Osteocyte (in vitro differentiated cells): Measurements from ENCODE around the gene CALML3. TPM values are rescaled to one million over a fixed set of nuclear protein-coding genes. Genes with fewer than 3 reads are reported as not detected.

Experiments
- DNase-seq: peaks from one replicate; pipeline ENCODE4 v3.0.0; 2021; ENCODE audit warnings: mixed read lengths; ENCODE audit not compliant: unreplicated experiment; ENCODE audit errors: extremely low spot score
- H3K27ac Mint-ChIP-seq: one replicate; pipeline ENCODE4 v1.8.0; 2021; ENCODE audit warnings: mild to moderate bottlenecking, mixed read lengths; ENCODE audit not compliant: unreplicated experiment
- H3K27me3 Mint-ChIP-seq: one replicate; pipeline ENCODE4 v1.8.0; 2021; ENCODE audit warnings: mixed read lengths; ENCODE audit not compliant: unreplicated experiment
- H3K36me3 Mint-ChIP-seq: one replicate; pipeline ENCODE4 v1.8.0; 2021; ENCODE audit warnings: mixed read lengths; ENCODE audit not compliant: unreplicated experiment
- H3K4me1 Mint-ChIP-seq: one replicate; pipeline ENCODE4 v1.8.0; 2021; ENCODE audit warnings: mixed read lengths; ENCODE audit not compliant: unreplicated experiment
- H3K4me3 Mint-ChIP-seq: one replicate; pipeline ENCODE4 v1.8.0; 2021; ENCODE audit warnings: mild to moderate bottlenecking, moderate library complexity, mixed read lengths; ENCODE audit not compliant: unreplicated experiment
- H3K9me3 Mint-ChIP-seq: one replicate; pipeline ENCODE4 v1.8.0; 2021; ENCODE audit warnings: mixed read lengths; ENCODE audit not compliant: unreplicated experiment
- total RNA-seq: library from RNA; stranded (reverse); gene quantifications from 2 replicates; pipeline ENCODE4 v1.2.1, GENCODE V29; 2021
- TF ChIP-seq, protein P1 (sequence below): fragments of 200-600 bp; sonication (generic); IDR thresholded peaks from 2 replicates; pipeline ENCODE4 v1.5.0; 2021; ENCODE audit warnings: antibody characterized with exemption, mild to moderate bottlenecking, moderate library complexity

CALML3 gene
- total RNA-seq, 1 donor from 2014 or later = not detected

DNA sequence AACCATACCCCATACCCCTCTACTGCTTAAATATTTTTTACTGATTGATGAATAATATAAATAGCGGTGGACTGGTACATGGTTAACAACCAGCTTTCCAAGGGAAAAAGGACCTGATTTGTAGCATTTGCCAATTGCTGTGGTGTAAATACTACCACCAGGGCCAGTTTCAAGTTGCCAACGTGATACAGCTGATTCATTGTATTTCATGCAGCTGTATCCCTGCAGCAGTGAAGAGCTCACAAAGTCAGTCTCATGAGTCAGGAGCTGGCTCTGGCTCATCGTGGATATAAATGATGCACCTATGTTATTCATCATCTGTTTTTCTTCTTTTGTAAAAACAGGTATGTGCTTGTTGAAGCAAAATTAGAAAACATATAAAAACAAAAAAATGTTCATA lies 40.6 kb upstream of the CALML3 start:
- DNase-seq = no peak
- H3K27me3 Mint-ChIP-seq = no peaks in the 10 kb centered on the region
- H3K36me3 Mint-ChIP-seq = no peaks in the 10 kb centered on the region
- H3K4me3 Mint-ChIP-seq = no peak overlapping the region
- H3K4me1 Mint-ChIP-seq = no peaks in the 10 kb centered on the region
- H3K9me3 Mint-ChIP-seq = no peaks in the 10 kb centered on the region
- TF ChIP-seq, protein P1, sequence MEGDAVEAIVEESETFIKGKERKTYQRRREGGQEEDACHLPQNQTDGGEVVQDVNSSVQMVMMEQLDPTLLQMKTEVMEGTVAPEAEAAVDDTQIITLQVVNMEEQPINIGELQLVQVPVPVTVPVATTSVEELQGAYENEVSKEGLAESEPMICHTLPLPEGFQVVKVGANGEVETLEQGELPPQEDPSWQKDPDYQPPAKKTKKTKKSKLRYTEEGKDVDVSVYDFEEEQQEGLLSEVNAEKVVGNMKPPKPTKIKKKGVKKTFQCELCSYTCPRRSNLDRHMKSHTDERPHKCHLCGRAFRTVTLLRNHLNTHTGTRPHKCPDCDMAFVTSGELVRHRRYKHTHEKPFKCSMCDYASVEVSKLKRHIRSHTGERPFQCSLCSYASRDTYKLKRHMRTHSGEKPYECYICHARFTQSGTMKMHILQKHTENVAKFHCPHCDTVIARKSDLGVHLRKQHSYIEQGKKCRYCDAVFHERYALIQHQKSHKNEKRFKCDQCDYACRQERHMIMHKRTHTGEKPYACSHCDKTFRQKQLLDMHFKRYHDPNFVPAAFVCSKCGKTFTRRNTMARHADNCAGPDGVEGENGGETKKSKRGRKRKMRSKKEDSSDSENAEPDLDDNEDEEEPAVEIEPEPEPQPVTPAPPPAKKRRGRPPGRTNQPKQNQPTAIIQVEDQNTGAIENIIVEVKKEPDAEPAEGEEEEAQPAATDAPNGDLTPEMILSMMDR = no peak
- no peak overlapping the region for H3K27ac Mint-ChIP-seq

DNA sequence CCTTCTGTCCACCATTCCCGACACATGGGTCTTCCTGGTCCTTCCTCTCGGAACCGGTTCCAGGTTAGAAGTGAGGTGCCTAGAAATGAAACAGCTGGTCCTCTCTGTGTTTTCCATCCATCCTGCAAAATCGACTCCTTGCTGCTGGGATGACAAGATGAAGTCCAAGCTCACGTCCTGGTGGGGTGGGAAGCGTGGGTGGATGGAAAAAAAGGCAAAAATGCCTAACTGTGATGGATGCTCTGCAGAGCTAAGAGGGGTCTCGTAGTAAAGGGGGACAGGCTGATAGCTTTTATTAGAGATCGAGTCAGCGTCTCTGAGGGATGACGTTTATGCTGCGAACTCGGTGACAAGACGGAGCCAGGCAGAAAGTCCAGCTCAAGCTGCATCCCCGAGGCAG lies 39.5 kb upstream of the CALML3 start:
- TF ChIP-seq, protein P1 = no peak
- no peaks in the 10 kb centered on the region for H3K9me3 Mint-ChIP-seq
- H3K4me1 Mint-ChIP-seq = no peaks in the 10 kb centered on the region
- H3K36me3 Mint-ChIP-seq = no peaks in the 10 kb centered on the region
- no peaks in the 10 kb centered on the region for H3K27me3 Mint-ChIP-seq
- no peak for DNase-seq
- no peak overlapping the region for H3K27ac Mint-ChIP-seq
- H3K4me3 Mint-ChIP-seq = no peak overlapping the region

DNA sequence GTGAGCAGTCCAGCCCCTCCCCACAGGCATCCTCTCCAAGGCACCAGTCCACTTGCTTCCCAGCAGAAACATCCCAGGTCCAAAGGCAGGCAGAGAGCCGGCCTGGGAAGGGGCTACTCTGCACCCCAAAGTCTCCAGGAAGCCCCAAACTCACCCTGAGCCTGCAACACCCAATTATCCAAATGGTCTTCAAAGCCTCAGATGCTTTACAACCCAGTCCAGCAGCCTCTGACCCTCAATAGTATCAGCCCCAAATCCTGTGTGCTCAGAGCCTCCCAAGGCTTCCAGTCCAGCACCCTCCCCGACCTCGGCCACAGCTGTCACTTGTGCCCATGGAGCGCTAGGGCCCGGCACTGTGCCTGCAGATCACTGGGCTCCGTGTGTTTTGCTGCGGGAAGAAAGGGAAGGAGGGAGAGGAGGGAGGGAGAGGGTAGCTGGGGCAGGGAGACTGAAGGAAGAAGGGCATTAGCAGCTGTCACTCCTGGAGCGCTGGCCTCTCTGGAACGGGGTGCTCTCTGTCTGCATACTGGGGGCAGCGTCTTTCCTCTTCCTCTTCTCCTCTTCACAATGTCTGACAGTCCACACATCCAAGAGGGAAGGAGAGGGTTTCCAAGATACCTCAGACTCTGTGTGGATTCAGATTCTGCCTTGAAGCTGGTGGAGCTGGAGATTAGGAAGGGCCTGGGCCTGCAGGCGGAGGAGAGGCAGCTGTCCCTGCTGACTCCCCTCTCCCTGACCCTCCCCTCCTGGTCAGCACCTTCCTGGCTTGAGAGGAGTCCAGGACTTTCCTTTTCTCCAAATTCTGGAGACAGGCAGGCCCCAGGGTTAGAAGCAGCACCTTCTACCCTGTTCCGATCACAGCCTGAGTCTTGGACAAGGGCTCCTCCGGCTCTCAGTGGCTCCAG lies 38.6 kb upstream of the CALML3 start:
- DNase-seq = no peak
- Mint-ChIP-seq H3K27ac (no peak overlapping the region), H3K4me1 (no peaks in the 10 kb centered on the region), H3K9me3 (no peaks in the 10 kb centered on the region), H3K27me3 (no peaks in the 10 kb centered on the region), H3K36me3 (no peaks in the 10 kb centered on the region), H3K4me3 (no peak overlapping the region)
- TF ChIP-seq, protein P1 = no peak

DNA sequence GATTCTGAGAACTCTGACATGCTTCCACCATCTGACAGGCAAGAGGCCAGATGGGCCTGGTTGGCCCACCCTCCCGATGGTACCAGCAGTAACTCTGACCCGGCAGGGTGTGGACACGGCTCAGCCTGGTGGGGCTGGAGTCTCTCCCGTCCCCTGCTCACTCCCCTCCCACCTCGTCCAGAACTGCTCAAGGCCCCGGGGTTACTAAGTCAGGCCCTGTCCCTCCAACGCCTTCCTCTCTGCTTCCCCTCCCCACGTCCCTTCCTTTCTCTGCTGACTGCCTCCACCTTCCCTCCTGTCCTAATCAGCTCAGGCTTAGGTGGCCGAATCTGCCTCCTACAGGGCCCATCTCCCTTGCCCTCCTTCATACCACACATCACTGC lies 37.9 kb upstream of the CALML3 start:
- H3K4me3 Mint-ChIP-seq = no peak overlapping the region
- TF ChIP-seq, protein P1 = no peak
- no peaks in the 10 kb centered on the region for H3K4me1 Mint-ChIP-seq
- no peak overlapping the region for H3K27ac Mint-ChIP-seq
- no peaks in the 10 kb centered on the region for H3K36me3 Mint-ChIP-seq
- H3K27me3 Mint-ChIP-seq = no peaks in the 10 kb centered on the region
- no peak for DNase-seq
- no peaks in the 10 kb centered on the region for H3K9me3 Mint-ChIP-seq

DNA sequence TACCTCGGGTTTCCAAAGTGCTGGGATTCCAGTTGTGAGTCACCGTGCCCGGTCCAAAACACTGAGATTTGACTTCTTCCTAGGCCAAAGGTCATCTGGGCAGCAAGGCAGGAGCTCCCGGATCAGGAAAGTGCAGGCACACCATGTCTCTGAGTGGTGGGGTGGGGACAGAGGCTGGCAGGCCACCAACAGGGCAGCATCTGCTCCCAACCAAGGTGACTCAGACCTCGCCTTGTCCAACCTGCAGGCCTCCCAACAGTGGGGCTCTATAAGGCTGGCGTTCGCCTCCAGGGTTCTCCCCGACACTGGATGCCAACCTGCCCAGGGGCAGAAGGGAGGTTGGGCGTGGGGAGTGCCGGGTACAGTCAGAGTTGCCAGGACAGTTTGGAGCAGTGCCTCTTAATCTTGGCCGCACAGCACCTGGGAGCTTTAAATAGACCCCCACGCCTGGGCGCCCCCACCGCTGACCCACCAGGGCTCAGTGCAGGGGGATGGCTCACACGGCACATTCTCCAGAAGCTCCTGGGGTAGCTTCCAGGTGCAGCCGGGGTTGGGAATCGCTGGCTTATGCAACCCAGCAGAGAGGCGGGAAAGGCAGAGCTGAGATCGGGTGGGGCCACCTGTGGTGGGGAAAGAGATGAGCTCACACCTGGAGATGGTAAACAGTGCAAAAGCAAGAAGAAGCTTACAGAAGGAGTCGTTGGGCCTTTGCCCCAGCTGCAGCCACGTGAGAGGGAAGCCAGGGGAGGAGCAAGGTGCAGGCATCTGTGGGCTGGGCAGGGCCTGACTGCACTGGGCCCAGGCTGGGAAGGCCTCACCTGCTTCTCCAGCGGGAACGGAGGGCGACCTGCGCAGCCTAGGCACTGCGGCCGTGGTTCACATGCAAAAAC lies 36.2 kb upstream of the CALML3 start:
- no peak overlapping the region for H3K27ac Mint-ChIP-seq

More for the DNA sequence above, 36.2 kb upstream of the CALML3 start:
- Mint-ChIP-seq H3K9me3 (no peaks in the 10 kb centered on the region), H3K4me3 (no peak overlapping the region), H3K27me3 (no peaks in the 10 kb centered on the region), H3K4me1 (peaks cover under 1% of the 10 kb centered on the region), H3K36me3 (no peaks in the 10 kb centered on the region)
- TF ChIP-seq, protein P1 = no peak
- DNase-seq = no peak
